ENCODE results near the gene SLC6A6.

DNA sequence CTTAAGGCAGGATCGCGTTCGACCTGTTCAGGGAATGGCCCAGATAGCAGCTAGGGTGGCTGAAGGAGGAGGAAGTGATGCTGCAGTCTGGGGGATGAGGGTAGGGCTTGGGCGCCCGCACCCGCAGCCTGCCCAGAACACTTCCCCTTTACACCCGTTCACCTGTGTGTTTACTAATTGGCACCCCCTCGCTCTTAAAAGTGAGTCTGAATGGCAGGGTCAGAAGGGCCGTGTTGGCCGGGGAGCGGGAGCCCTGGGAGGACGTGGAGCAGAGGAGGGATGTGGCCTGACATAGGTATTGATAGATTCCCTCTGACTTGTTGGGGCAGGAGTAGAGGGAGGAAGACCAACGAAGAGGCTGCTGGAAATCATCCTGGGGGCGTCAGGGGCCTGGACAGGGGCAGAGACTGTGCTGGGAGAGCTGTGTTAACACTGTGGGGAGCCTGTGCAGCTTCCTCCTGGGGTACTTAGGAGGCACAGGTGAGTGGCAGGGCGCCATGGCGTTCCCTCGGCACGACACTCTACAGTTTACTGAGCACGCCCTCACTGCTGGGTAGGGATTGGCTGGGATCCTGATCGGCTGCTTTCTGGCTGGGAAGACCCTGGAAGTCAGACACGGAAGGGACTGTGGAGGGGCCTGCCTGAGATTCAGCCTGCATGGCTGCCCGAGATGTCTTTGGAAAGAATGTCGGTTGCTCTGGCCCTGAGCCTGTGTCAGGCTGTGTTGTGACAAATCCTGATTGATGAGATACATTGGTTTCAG, 51.7 kb downstream of the SLC6A6 start:
- TF ChIP-seq TAF1 (conservative IDR thresholded peaks at IDR 0.05) (no peak), CTCF (IDR thresholded peaks at IDR 0.05; ENCODE audit: low read depth, low read length, missing input control) (no peak), RAD21 (IDR thresholded peaks at IDR 0.05) (no peak), GABPA (IDR thresholded peaks at IDR 0.05 in 1 of 2, conservative IDR thresholded peaks at IDR 0.05 in 1 of 2) (no peak), REST (IDR thresholded peaks at IDR 0.05) (no peak), MAX (IDR thresholded peaks at IDR 0.05) (no peak), JUND (IDR thresholded peaks at IDR 0.05) (no peak), SP1 (IDR thresholded peaks at IDR 0.05) (no peak), EGR1 (IDR thresholded peaks at IDR 0.05; ENCODE audit: low read depth in 2 of 2) (no peak)
- TF ChIP-seq, protein P1, sequence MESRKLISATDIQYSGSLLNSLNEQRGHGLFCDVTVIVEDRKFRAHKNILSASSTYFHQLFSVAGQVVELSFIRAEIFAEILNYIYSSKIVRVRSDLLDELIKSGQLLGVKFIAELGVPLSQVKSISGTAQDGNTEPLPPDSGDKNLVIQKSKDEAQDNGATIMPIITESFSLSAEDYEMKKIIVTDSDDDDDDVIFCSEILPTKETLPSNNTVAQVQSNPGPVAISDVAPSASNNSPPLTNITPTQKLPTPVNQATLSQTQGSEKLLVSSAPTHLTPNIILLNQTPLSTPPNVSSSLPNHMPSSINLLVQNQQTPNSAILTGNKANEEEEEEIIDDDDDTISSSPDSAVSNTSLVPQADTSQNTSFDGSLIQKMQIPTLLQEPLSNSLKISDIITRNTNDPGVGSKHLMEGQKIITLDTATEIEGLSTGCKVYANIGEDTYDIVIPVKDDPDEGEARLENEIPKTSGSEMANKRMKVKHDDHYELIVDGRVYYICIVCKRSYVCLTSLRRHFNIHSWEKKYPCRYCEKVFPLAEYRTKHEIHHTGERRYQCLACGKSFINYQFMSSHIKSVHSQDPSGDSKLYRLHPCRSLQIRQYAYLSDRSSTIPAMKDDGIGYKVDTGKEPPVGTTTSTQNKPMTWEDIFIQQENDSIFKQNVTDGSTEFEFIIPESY (IDR thresholded peaks at IDR 0.05), result no peak

Measured in liver (tissue), 3 donors.